Dermis blood vessel endothelial cell (primary cell): Measurements from ENCODE around the gene CCDC69. TPM values are rescaled to one million over a fixed set of nuclear protein-coding genes. Genes with fewer than 3 reads are reported as not detected.
"Not testable (repeated sequence)": the region's sequence is repeated elsewhere in the genome, so short reads cannot be mapped to it uniquely, and the experiment has no call there.

Experiments
- DNase-seq: peaks from one replicate; pipeline ENCODE4 v3.0.0; 2010
- total RNA-seq: library from RNA; depleted of rRNA; stranded (reverse); fragments of >200 nt; gene quantifications from 2 replicates; pipeline ENCODE4 v1.2.3, GENCODE V29; 2014

Gene CCDC69
- total RNA-seq, 1 donor from 2014 or later: 5.6 TPM

DNA sequence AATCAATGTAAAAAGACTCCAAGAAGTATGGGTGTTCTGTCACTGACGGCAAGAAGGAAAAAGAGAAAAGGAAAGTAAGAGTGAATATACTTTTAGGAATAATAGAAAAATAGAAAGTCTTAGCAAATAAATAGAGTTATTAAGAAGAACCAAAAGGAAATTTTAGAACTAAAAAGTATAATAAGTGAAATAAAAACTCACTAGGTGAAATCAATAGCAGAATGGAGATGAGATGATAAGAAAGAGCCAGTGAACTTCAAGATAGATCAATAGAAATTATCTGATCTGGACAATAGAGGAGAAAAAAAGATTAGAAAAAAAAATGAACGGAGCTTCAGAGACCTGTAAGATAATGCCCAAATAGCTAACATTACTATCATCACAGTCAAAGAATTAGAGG lies 34.7 kb downstream of the CCDC69 start:
- DNase-seq: no peak

DNA sequence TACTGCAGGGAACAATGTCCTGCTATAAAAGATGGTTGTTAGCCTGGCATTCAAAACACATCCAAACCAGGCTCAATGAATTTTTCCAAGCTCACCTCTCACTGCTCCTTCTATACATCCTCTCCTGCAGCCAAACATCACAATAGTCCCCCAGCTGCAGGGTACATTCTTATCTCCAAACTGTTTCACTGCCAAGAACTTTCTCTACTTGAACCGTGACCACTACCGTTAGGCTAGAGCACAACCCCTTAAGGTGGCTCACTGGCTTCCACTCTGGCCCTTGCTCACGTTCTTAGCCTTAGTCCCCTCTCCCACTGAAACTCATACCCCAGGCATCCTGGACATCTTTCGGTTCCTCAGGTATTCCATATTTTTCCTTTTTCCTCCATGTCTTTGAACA lies 37.4 kb downstream of the CCDC69 start:
- no peak for DNase-seq

DNA sequence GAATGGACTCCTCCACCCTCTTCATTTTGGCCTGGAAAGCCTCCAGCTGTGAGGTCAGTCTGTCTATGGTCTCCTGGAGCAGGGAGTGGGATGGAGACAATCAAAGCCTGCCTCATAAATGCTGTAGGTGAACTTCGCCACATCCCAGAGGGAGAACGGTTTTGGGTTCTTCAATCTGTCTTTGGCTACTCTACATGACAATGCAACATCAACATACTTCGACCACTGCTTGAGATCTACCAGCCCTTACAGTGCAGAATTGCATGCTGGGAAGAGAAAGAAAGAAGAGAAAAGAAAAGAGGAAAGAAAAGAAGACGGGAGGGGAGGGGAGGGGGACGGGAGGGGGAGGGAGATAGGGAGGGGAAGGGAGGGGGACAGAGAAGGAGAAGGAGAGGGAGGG lies 37.8 kb downstream of the CCDC69 start:
- DNase-seq: no peak

- DNase-seq: no peak
Measured at GRCh38 chr5:151184316-151185042, 39.4 kb downstream of the CCDC69 start.

DNA sequence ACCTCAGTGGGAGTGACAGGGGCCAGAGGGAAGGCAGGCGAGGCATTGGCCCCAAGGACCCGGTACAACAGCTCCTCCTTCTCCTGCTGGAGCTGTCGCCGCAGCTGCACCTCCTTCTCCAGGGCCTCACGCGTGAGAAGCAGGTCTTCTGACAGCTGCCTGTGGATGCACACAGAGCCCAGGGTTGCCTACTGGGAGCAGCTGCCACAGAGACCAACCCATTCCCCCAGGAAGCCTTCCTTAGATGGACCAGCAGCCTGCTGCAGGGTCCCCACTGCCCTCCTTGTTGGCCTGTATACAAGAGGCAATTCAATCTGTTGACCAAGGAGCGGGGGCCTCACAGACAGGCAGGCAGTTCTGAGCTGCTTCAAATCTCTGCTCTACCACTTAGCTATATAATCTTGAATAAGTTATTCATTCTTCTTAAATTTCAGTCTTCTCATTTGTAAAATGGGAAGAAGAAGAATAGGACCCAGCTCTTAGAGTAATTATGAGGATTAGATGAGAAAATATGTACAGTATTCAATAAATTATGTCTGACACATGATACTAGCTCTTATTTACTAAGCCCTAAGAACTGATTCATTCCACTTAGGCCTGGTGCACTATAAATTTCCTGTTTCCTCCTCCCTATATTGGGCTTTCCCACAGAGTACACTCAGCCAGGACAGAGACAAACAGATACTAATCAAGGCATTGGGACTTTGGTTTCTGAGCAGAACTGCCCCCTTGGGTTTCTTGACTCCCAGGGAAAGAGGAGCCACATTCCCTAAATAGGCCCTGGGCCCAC lies 40.2 kb downstream of the CCDC69 start:
- DNase-seq: peak; percentile 36

- no peak for DNase-seq
Measured at GRCh38 chr5:151182976-151183375, 40.9 kb downstream of the CCDC69 start.

DNA sequence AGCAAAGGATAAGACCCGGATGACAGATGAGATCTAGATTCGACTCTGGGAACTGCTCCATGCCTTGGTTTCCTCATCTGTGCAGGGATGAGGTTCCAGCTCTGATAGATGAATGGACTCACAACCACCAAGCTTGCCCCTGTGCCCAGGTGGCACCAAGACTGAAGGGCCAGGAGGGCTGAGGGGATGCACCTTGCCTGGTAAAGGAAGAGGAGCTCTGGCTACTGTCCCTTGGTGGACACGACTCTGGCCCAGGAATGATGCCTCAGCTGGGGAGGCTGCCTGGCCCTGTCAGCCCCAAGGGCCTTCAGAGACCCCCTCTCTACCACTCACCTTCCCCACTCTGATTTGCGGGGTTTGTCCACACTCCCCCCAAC lies 41.4 kb downstream of the CCDC69 start:
- no peak for DNase-seq

DNA sequence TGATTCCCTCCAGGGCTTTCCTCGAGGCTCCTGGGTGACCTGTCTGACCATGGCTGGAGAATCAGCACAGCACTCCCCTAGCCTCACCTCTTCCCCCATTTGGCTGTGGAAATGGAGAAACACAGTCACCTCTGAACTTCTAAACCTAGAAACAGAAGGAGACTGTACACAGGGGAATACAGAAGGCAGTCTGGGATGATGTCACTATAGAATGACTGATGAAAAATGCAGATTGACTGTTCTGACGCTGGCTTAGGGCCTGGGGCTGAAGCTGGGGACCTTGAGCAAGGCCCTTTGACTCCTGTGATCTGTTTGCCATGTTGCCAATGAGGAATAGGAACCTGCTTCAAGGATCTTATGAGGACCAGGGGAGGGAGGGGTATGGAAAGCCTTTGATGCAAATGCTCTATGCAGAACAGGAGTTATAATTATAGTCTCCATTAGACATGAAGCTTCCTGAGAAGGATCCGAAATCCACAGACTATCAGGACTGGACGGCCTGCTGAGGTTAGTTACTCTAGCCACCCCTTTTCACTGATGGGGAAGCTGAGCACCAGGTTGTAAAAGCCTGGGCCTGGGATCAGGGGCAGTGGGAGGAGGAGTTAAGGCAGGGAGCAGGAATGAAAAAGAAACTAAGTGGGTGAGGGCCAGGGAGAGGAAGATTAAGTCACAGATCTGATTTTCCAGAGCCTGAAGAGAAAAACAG lies 41.9 kb downstream of the CCDC69 start:
- DNase-seq: no peak

GRCh38 chr5:151180291-151180690 lies 43.6 kb downstream of the CCDC69 start:
- no peak for DNase-seq

DNA sequence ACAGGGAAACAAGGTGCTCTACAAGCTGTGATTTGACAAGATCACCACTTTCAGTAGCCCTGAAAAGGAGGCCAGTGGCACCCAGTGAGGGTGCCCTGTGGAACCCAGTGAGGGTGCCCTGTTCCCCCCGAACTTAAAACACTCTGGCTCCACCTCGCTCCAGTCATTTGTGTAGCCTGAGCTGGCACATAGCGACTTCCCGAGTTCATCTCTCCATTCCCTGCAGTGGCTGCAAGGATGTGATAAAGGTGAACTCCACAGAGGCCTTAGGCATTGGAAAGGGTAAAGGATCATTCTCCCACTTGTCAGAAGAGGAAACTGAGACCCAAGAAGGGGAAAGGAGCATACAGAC lies 44.4 kb downstream of the CCDC69 start:
- no peak for DNase-seq

- no peak for DNase-seq
Measured at GRCh38 chr5:151178777-151179488, 45.0 kb downstream of the CCDC69 start.

- no peak for DNase-seq
Measured at GRCh38 chr5:151178372-151178771, 45.5 kb downstream of the CCDC69 start.

- not testable (repeated sequence) for DNase-seq
Measured at GRCh38 chr5:151176268-151176667, 47.6 kb downstream of the CCDC69 start.

GRCh38 chr5:151174612-151175101 lies 49.2 kb downstream of the CCDC69 start:
- peak; percentile 17 for DNase-seq

DNA sequence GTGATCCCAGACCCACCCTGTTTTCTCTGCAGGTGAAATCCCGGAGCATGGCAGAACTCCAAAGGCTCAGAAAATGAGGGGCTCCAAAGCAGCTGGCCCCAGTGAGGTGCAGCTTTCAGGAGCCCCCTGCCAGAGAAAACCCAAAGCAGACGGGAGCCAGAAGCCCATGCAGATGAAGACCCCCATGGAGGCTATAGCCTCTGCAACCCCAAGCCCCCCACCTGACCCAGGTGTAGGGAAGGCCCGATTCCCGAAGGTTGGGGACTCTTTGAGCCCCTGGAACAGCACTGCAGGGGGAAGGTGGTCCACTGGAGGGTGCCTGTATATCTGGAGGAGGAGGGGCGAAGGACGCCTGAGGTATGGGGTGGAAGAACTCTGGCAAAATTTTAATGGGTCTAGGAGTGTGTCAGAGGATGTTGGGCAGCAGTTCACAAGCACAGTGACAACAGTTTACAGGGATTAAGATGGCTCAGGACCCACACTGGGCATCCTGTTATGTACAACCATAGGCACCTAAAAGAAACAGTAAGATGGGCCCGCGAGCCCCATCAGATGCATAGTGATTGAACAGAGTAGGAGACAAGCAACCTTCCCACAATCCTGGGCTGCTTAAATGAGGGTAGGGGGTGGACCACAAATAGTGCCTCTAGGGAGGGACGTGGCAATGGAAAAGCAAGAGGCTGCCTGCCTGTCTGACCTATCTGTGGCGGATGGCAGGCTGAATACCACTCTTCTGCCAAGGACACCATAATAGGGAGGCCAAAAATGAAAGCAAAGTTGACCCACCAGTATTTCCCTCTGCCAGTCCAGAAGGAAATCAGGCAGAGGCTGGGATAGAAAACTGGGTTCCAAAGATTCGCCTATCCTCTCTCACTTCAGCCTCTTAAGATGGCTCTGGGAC lies 49.9 kb downstream of the CCDC69 start:
- DNase-seq: no peak

DNA sequence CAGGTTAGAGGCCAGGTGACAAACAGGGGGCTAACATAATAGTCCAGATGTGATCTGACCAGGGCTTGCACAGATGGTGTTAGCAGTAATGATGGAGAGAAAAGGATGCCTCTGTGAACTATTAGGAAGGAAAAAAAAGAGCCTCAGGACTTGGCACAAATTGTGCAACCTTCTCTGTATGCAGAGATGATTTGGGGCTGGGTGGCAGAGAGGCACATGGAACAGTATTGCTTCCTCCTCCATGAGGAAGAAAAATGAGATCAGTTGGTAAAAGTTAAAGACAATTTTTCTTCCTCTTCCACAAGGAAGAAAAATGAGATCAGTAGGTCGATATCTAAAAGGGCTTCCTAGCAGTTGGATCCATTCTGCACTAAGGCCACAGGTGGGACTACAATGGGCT lies 52.4 kb downstream of the CCDC69 start:
- DNase-seq: no peak

DNA sequence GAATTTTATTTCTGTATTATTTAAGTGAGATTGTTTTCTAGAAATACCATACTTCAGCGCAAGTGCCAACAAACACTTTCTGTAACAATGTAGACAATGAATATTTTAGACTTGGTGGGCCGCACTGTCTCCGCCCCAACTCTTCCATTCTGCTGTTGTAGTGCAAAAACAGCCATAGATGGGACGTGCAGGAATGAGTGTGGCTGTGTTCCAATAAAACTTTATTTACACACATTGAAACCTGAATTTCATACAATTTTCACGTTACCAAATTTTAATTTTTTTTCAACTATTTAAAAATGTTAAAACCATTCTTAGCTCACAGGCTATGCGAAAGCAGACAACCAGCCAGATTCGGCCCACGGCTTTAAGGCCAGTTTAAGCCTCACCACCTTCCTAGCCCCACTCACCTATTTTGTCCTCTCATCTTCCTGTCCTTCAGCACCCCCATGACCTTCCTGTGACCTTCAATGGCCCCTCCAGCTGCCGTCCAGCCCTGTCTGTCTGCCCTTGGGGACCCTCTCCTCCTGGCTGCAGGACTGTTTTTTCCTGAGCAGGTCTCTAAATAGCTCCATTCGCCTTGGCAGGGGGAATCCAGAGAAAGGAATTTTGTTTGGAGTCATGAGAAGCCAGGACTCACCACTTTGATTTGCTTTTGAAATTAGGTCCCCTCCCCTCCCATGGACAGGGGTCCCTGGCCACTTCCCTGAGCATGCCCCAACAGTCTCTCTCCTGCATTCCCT lies 55.1 kb downstream of the CCDC69 start:
- no peak for DNase-seq

- no peak for DNase-seq
Measured at GRCh38 chr5:151167022-151167421, 56.9 kb downstream of the CCDC69 start.

- DNase-seq: peak; percentile 92
Measured at GRCh38 chr5:151164687-151165392, 59.1 kb downstream of the CCDC69 start.

DNA sequence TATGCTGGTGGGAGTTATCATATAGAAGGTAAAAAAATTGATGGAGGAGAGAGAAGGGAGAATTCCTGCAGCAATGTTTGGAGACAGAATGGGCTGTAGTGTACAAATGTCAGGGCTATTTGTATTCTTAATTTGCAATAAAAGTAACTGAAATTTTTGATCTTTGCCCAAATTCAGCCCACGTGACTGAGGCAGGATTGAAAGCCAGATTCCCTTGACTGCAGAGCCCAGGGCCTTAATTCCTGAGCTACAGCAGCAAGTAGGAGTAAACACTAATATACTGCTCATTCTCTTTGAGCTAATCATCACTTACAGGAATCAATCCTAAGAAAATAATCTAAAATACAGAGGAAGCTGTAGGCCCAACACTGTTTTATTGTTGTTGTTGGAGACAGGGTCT lies 61.1 kb downstream of the CCDC69 start:
- DNase-seq: no peak
